HepG2 (cell line): ENCODE data around the gene ELFN1.

Experiments used
- CC2D1A ChIP-seq: sonication (generic); formaldehyde crosslinking; IDR thresholded peaks from 2 replicates; pipeline ENCODE4 v1.8.1; 2023; ENCODE audit warnings: mild to moderate bottlenecking, missing genetic modification reagents
- CTCF ChIP-seq: sonication (generic); formaldehyde crosslinking; IDR thresholded peaks from 2 replicates; pipeline ENCODE4 v1.5.0; 2020; ENCODE audit warnings: mild to moderate bottlenecking, missing genetic modification reagents, moderate library complexity
- ESRRA ChIP-seq: sonication (generic); formaldehyde crosslinking; IDR thresholded peaks from 2 replicates; pipeline ENCODE4 v1.5.1; 2020; ENCODE audit warnings: mild to moderate bottlenecking, low read depth, missing genetic modification reagents
- NR3C1 ChIP-seq: sonication (generic); formaldehyde crosslinking; IDR thresholded peaks from 2 replicates; pipeline ENCODE4 v1.4.0; 2020; ENCODE audit warnings: missing genetic modification reagents
- PBX3 ChIP-seq: sonication (generic); formaldehyde crosslinking; IDR thresholded peaks from 2 replicates; pipeline ENCODE4 v1.8.1; 2023; ENCODE audit warnings: missing genetic modification reagents, inconsistent platforms, borderline replicate concordance
- ZBTB49 ChIP-seq: sonication (generic); formaldehyde crosslinking; IDR thresholded peaks from 2 replicates; pipeline ENCODE4 v1.4.0; 2020; ENCODE audit warnings: missing genetic modification reagents, borderline replicate concordance
- ZNF274 ChIP-seq: sonication (generic); formaldehyde crosslinking; IDR thresholded peaks from 2 replicates; pipeline ENCODE4 v1.5.1; 2020; ENCODE audit warnings: mild to moderate bottlenecking, missing genetic modification reagents
- ZNF740 ChIP-seq: sonication (generic); formaldehyde crosslinking; IDR thresholded peaks from 2 replicates; pipeline ENCODE4 v1.4.0; 2020; ENCODE audit warnings: missing genetic modification reagents

- TF ChIP-seq ZNF740 (CRISPR knock-in tag): no peak
- TF ChIP-seq ZBTB49 (CRISPR knock-in tag): no peak
- no peak for TF ChIP-seq NR3C1 (CRISPR knock-in tag)
- no peak for TF ChIP-seq PBX3 (CRISPR knock-in tag)
- TF ChIP-seq ZNF274: no peak
- no peak for TF ChIP-seq ESRRA
- TF ChIP-seq CC2D1A (CRISPR knock-in tag): no peak
- TF ChIP-seq CTCF (CRISPR knock-in tag): no peak
These were observed 16.6 kb upstream of the ELFN1 start for GRCh38 chr7:1653500-1653899.
